Vagina (tissue), 2 donors: Measurements from ENCODE around the gene GTF2IRD1. TPM values are rescaled to one million over a fixed set of nuclear protein-coding genes. Genes with fewer than 3 reads are reported as not detected.
"Not testable (repeated sequence)": the region's sequence is repeated elsewhere in the genome, so short reads cannot be mapped to it uniquely, and the experiment has no call there.

Experiments used
- DNase-seq, 2 donors: peaks; one replicate each; pipeline ENCODE4 v3.0.0-alpha.2; 2017; ENCODE audit errors: extremely low spot score in 2 of 2
- H3K27ac ChIP-seq: fragments of 200-600 bp; sonication (generic); one replicate; pipeline ENCODE4 v1.5.1; 2019
- H3K27me3 ChIP-seq: fragments of 200-600 bp; sonication (generic); one replicate; pipeline ENCODE4 v1.5.1; 2019
- H3K36me3 ChIP-seq, 2 donors: fragments of 200-600 bp; sonication (generic); one replicate each; pipeline ENCODE4 v1.5.1; 2017 to 2019
- H3K4me1 ChIP-seq: fragments of 200-600 bp; sonication (generic); one replicate; pipeline ENCODE4 v1.5.1; 2019
- H3K4me3 ChIP-seq, 2 donors: fragments of 200-600 bp; sonication (generic); 1 replicate in 1 of 2; 2 replicates in 1 of 2; pipeline ENCODE4 v1.5.1; 2016 to 2019
- H3K9me3 ChIP-seq: fragments of 200-600 bp; sonication (generic); one replicate; pipeline ENCODE4 v1.5.1; 2019
- CTCF ChIP-seq, 3 experiments: fragments of 450-650 bp in 2 of 3; fragments of 200-600 bp in 1 of 3; sonication (generic) in 1 of 3; IDR thresholded peaks; one replicate each; pipeline ENCODE4 v1.5.1; 2017 to 2019; ENCODE audit warnings: antibody characterized with exemption in 3 of 3, mild to moderate bottlenecking in 2 of 3, moderate library complexity in 2 of 3
- POLR2A ChIP-seq, 2 donors: fragments of 450-650 bp; IDR thresholded peaks; one replicate each; pipeline ENCODE4 v1.6.1; 2017; ENCODE audit warnings: antibody characterized with exemption in 2 of 2, mild to moderate bottlenecking in 2 of 2, moderate library complexity in 2 of 2
- POLR2AphosphoS5 ChIP-seq, 2 donors: sonication (generic); formaldehyde crosslinking; IDR thresholded peaks; one replicate each; pipeline ENCODE4 v1.9.0; 2017; ENCODE audit warnings: antibody characterized with exemption in 2 of 2, mild to moderate bottlenecking in 2 of 2, low read depth in 1 of 2; ENCODE audit not compliant: insufficient read depth in 1 of 2
- intact Hi-C: fragments of 100-400 bp; cut with DNase I; formaldehyde crosslinking; loops from one replicate; pipeline ENCODE4 v1.15.1; 2023
- total RNA-seq: library from RNA; depleted of rRNA; stranded (reverse); fragments of >200 nt; gene quantifications from one replicate; pipeline ENCODE4 v1.2.3, GENCODE V29; 2016

The GTF2IRD1 gene
- total RNA-seq, 1 donor from 2014 or later, result 33.6 TPM

GRCh38 chr7:74527842-74528241 is 74.1 kb downstream of the GTF2IRD1 start:
- TF ChIP-seq POLR2AphosphoS5 (IDR thresholded peaks at IDR 0.05; ENCODE audit: insufficient read depth in 1 of 2, low read depth in 1 of 2), result peak in 1 of 2 donors; percentile 44
- no peak for TF ChIP-seq POLR2A (IDR thresholded peaks at IDR 0.05)
- peaks cover 0 to 19% of the 10 kb centered on the region in 2 donors for H3K36me3 ChIP-seq
- H3K27me3 ChIP-seq, result no peaks in the 10 kb centered on the region
- peak overlapping the region; percentile 48 for H3K27ac ChIP-seq
- H3K4me3 ChIP-seq, result no peak overlapping the region
- H3K9me3 ChIP-seq, result no peaks in the 10 kb centered on the region
- no peak for DNase-seq
- peaks cover 19% of the 10 kb centered on the region for H3K4me1 ChIP-seq
- intact Hi-C loops, result no loop called here

GRCh38 chr7:74528773-74529172 is 75.1 kb downstream of the GTF2IRD1 start:
- H3K27me3 ChIP-seq, H3K27ac ChIP-seq, intact Hi-C loops, H3K9me3 ChIP-seq, DNase-seq, H3K4me3 ChIP-seq: not testable (repeated sequence)
- Histone ChIP-seq H3K4me1 (peaks cover 19% of the 10 kb centered on the region), H3K36me3 (peaks cover 0 to 18% of the 10 kb centered on the region in 2 donors)

GRCh38 chr7:74535951-74536356 is 82.2 kb downstream of the GTF2IRD1 start:
- DNase-seq, result no peak
- no peaks in the 10 kb centered on the region for H3K4me1 ChIP-seq
- no peak overlapping the region for H3K27ac ChIP-seq
- H3K9me3 ChIP-seq, result no peaks in the 10 kb centered on the region
- H3K36me3 ChIP-seq, result peaks cover 0 to 28% of the 10 kb centered on the region in 2 donors
- no peaks in the 10 kb centered on the region for H3K27me3 ChIP-seq
- no peak for TF ChIP-seq POLR2AphosphoS5 (IDR thresholded peaks at IDR 0.05; ENCODE audit: insufficient read depth in 1 of 2, low read depth in 1 of 2)
- TF ChIP-seq CTCF (IDR thresholded peaks at IDR 0.05), result no peak
- no peak for TF ChIP-seq POLR2A (IDR thresholded peaks at IDR 0.05)
- no peak overlapping the region for H3K4me3 ChIP-seq
- intact Hi-C loops, result no loop called here

- H3K4me1 ChIP-seq, DNase-seq, intact Hi-C loops, H3K9me3 ChIP-seq, H3K27me3 ChIP-seq, H3K27ac ChIP-seq, H3K4me3 ChIP-seq: not testable (repeated sequence)
- H3K36me3 ChIP-seq, result peaks cover 0 to 28% of the 10 kb centered on the region in 2 donors
Observed at GRCh38 chr7:74541937-74542336, 88.2 kb downstream of the GTF2IRD1 start.

- intact Hi-C loops, result no loop called here
- DNase-seq, result no peak
- no peaks in the 10 kb centered on the region for H3K27me3 ChIP-seq
- no peaks in the 10 kb centered on the region for H3K9me3 ChIP-seq
- no peak overlapping the region for H3K4me3 ChIP-seq
- peaks cover 7% of the 10 kb centered on the region for H3K4me1 ChIP-seq
- TF ChIP-seq CTCF (IDR thresholded peaks at IDR 0.05) (no peak), POLR2AphosphoS5 (IDR thresholded peaks at IDR 0.05; ENCODE audit: insufficient read depth in 1 of 2, low read depth in 1 of 2) (peak in 1 of 2 donors; percentile 32)
- peaks cover 0 to 32% of the 10 kb centered on the region in 2 donors for H3K36me3 ChIP-seq
- H3K27ac ChIP-seq, result no peak overlapping the region
Observed at GRCh38 chr7:74542558-74543117, 88.9 kb downstream of the GTF2IRD1 start.

GRCh38 chr7:74544706-74545469 is 91.2 kb downstream of the GTF2IRD1 start:
- peaks cover 0 to 22% of the 10 kb centered on the region in 2 donors for H3K36me3 ChIP-seq
- H3K4me3 ChIP-seq, result no peak overlapping the region

More at GRCh38 chr7:74544706-74545469, 91.2 kb downstream of the GTF2IRD1 start:
- intact Hi-C loops, result no loop called here
- TF ChIP-seq POLR2A (IDR thresholded peaks at IDR 0.05) (no peak), CTCF (IDR thresholded peaks at IDR 0.05) (peak in 1 of 3 experiments; percentile 25), POLR2AphosphoS5 (IDR thresholded peaks at IDR 0.05; ENCODE audit: insufficient read depth in 1 of 2, low read depth in 1 of 2) (no peak)
- H3K4me1 ChIP-seq, result peaks cover 7% of the 10 kb centered on the region
- DNase-seq, result no peak
- no peak overlapping the region for H3K27ac ChIP-seq
- H3K9me3 ChIP-seq, result no peaks in the 10 kb centered on the region
- no peaks in the 10 kb centered on the region for H3K27me3 ChIP-seq
